Pons (tissue), 1 donor: ENCODE measurements around the gene BCAN.
"Not testable (repeated sequence)": the region's sequence is repeated elsewhere in the genome, so short reads cannot be mapped to it uniquely, and the experiment has no call there.

Source experiments
- DNase-seq: peaks from one replicate; pipeline ENCODE4 v3.0.0-alpha.2; 2016; ENCODE audit warnings: low spot score

The BCAN gene

DNA sequence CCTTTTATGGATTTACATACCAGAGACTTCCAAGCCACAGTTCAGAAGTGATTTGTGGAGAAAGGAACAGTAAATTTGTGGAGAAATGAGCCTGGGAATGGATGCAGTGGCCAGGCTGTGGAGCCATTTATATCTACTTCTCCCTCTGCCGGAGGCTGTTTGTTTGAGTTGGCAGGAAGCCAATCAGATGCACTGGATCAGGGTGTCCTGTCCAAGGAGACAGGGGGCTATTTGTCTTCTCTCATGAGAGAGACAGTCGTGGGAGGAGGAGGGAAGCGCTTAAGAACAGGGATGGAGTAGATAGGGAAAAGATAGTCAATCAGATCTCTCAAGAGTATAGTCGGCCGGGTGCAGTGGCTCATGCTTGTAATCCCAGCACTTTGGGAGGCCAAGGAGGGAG lies 25.5 kb upstream of the BCAN start:
- DNase-seq: peak; percentile 97

DNA sequence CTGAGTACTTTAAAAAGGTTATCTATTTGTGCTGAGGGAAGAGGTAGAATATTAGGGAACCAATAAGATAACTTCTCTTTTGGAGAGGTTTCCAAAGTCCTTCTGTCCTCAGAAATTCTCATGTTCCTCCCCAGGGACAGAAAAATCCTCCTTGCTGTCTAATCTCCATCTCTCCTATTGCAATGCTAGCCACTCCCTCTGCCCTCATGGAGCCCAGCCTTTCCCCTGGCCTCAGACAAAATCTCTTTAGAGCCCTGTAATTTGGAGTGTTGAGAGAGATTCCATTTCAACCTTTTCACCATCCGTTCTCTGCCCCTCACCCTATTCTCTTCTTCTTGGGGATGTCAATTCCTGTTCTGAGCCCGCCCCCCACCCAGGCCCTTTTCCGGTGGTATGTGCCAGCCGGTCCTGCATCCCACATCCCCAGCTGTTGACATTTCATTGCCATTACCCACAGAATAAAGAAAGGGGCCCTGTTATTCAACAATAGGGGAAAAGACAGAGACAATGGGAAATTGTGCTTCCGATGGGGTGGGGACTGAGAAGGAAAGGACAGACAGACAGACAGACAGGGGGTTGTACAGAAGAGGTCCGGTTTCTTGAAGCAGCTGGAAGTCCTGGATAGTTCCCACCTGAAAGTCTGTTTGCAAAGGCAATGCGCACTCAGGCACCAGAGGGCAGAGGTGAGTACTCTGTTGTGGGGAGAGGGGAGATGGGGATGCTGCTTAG lies 22.9 kb upstream of the BCAN start, which contains the start of gene HAPLN2:
TSS of gene HAPLN2 (plus strand) at position 563 of the 729 bp plus-strand sequence. CDS start 4,076 bp downstream, outside the sequence.
- peak; percentile 94 for DNase-seq

DNA sequence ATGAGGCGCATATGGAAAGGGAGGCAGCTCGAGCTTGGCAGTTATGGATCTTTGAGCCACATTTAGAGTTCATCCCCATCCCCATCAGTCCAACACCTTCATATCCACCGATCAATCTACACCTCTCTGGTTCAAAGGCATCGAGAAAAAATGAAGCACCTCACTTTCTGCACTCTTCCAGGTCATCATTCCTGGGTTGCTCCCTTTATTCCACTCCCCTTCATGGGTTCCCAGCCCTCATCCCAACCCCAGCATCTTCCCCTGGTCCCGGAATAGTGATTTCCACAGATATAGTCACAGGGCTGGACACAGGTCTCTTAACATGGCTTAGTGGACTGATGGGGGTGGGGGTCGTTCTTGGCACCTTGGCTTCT lies 22.3 kb upstream of the BCAN start:
- DNase-seq: no peak

DNA sequence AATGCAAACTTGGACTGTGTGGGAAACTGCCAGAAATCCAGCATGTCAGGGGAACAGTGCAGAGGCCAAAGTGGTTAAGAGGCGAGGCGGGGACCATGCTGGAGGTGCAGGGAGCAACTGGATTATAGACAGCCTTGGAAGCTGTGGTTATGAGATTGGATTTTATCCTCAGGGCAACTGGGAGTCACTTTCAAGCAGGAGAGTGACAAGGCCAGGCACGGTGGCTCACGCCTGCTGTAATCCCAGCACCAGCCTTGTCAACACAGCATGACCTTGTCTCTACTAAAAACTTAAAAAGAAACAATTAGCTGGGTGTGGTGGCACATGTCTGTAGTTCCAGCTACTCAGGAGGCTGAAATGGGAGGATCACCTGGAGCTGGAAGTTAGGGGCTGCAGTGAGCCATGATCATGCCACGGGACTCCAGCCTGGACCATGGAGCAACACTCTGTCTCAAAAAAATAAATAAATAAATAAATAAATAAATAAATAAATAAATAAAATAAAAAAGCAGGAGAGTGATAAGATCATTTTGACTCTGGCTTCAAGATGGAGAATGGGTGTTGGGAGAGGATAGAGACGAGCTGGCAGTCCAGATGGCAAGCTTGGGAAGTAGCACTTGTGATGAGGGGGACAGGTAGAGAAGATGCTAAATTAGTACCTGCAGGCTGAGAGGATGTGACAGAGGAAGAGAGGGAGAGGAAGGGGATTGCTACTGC lies 19.2 kb upstream of the BCAN start:
- no peak for DNase-seq

DNA sequence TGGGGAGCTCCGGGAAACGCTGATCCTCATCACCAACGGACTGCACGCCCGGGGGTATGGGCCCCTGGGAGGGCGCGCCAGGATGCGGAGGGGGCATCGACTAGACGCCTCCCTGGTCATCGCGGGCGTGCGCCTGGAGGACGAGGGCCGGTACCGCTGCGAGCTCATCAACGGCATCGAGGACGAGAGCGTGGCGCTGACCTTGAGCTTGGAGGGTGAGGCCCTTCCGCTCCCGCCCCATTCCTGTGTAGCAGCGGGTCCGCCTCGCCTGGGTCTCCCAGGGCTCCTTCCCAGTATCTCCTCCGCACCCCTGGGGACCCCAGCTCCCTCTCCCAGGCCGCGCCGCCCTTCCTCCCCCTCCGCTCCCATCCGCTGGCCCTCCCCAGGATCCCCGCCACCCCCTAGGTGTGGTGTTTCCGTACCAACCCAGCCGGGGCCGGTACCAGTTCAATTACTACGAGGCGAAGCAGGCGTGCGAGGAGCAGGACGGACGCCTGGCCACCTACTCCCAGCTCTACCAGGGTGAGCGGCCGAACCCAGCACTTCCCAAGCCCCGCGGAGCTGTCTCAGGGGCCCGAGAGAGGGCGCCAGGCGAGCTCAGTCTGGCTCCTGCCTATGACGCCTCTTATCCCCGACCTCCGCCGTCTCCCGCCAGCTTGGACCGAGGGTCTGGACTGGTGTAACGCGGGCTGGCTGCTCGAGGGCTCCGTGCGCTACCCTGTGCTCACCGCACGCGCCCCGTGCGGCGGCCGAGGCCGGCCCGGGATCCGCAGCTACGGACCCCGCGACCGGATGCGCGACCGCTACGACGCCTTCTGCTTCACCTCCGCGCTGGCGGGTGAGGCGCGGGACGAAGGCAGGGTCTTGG lies 17.7 kb upstream of the BCAN start:
- no peak for DNase-seq

DNA sequence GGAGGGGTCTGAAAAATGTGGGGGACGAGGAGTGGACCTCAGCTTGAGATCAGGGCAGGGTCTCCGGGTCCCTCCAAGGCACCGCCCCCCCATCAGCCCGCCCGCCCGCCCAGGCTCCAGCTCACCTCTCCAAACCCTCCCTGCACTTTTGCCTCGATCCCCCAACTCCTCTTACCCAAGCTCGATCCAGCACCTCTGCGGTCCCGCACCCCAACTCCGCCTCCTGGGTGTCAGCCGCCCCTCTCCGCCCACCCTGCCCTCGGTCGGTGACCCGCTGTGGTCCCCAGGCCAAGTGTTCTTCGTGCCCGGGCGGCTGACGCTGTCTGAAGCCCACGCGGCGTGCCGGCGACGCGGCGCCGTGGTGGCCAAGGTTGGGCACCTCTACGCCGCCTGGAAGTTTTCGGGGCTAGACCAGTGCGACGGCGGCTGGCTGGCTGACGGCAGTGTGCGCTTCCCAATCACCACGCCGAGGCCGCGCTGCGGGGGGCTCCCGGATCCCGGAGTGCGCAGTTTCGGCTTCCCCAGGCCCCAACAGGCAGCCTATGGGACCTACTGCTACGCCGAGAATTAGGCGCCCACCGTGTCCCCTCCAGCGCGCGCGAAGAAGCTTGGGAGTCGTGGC lies 17.0 kb upstream of the BCAN start:
- no peak for DNase-seq

DNA sequence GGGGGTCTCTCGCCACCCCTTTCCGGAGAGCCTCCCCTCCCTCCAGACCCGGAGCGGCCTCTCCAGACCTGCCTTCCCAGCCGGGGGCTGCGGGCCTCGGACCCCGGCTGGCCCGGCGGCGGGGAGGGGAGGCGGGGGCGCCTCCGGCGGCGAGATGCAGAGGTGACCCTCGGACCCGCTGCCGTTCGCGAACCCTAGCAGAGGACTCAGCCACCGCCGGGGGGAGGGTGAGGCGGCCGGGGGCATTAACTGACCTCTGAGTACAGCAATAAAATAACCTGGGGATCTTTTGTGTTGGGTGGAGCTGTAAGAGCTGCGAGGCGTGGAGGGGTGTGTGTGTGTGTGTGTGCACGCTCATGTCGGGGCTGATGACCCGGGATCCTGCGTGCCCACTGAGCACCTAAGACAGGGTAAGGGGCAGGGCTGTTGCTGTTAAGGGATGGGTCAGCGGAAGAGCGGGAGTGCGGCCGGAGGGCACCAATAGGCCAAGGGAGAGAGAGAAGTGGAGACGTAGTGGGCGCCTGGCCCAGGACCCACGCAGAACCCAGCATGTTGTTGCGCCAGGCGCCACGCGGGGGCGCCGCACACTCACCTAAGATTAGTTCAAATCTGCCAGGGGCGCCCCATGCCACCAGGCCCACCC lies 16.4 kb upstream of the BCAN start:
- peak; percentile 66 for DNase-seq

DNA sequence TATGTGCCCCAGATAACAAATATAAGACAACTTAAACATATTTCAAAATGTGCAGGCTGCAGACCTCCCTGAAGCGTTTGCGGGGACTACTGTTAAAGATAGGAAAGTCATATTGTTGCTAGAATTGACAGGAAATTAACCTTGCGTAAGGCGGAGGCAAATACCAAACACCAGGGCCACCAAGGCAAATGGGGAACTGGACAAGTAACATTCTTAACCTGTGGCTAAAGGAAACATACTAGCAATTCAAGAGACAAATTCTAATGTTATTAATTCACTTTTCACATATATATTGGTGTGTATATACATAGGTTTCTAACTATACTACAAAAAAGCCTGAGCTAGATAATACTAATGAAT lies 15.9 kb upstream of the BCAN start:
- no peak for DNase-seq

DNA sequence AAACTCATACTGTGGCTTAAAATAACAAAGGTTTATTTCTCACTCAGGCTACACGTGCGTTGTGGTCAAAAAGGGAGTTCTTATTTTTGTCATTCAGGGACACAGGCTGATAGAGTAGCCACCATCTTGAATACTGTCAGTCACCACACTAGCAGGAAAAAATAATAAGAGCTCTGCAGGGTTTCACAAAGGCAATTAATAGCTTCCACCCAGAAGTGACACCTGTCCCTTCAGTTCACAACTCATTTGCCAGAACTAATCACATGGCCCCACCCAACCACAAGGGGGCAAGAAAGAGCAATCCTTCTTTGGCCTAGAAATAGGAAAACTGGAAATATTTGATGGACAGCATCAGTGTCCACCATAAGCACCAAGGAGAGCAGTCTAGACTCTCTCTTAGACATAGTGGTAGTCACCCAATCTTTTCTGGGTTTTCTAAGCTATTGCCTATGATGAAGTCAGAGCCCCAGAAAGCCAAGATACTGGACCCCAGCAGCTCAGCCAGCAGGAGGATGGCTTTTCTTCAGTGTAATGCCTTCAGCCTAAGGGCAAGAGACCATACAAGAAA lies 14.5 kb upstream of the BCAN start:
- DNase-seq: peak; percentile 65

DNA sequence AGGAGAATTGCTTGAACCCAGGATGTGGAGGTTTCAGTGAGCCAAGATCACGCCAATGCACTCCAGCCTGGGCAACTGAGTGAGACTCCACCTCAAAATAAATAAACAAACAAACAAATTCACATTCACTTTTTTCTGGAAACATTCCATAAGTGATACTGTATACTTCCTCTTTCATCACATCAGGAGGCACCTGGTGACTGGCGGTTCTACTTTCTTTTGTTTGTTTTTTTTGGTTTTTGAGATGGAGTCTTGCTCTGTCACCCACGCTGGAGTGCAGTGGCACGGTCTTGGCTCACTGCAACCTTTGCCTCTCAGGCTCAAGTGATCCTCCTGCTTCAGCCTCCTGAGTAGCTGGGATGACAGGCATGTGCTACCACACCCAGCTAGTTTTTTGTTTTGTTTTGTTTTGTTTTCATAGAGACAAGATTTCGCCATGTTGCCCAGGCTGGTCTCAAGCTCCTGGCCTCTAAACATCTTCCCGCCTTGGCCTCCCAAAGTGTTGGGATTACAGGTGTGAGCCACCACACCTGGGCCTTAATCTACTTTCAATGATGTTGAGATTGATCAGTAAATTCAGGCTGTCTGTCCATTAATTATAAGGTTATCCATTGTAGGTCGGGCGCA lies 12.0 kb upstream of the BCAN start:
- DNase-seq: no peak

DNA sequence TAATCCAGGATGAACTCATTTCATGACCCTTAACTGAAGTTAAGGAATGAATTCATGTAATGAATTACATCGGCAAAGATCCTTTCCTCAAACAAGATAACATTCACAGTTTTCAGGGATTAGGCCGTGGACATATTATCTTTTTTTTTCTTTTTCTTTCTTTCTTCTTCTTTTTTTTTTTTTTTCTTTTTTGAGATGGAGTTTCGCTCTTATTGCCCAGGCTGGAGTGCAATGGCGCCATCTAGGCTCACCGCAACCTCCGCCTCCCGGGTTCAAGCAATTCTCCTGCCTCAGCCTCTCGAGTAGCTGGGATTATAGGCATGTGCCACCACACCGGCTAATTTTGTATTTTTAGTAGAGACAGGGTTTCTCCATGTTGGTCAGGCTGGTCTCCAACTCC lies 10.8 kb upstream of the BCAN start:
- not testable (repeated sequence) for DNase-seq

DNA sequence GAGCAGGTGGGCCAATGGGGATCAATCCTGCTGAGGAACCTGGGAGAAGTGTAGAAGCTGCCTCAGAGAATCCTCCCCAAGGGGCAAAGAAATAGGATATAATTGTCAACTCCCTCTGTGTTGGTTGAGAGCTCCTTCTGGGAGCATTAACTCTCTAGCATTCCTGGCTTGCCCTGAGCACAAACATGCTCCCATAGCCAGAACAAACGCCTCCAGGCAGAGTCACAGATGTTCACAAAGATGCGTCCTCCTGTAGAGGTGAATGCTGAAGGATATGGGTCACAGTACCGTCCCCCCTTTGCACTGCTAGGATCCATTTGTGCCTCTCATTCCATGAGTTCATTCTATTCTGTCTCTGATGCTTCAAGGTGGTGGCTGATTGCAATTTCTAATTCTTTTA lies 9.6 kb upstream of the BCAN start:
- DNase-seq: no peak

DNA sequence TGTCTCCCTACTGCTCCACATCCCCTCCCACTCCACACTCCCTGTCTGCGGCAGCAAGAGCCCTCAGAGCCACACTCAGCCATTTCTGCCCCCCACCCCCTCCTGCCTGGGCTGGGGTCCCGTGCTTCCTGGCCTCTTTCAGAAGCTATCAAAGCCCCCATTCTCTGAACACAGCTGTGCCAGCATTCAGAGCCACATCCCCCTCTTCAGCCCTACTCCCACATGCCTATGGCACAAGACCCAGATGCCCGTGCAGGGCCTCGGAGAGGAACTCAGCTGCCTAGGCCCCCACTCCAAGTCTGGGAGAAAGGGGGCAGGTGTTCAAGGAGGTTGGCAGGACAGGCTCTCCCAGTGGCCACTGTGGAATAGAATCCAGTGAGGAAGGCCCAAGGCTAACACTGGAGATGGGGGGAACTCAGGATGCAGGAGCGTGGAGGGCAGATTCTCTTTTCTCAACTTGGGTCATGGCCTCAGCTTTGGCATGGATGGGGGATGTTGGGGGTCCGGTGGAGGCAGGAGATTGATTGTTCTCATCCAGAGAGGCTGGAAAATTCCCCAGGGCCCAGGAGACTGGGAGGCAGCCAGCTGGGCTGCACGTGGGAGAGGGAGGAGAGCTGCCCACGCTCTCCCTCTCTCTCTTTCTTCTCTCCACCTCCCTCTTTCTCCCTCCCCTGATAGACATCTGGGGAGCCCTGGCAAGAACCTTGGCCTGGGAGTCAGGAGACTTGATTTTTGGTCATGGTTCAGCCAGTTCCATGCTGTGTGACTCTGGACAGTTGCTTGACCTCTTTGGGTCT lies 3.5 kb upstream of the BCAN start:
- DNase-seq: no peak

DNA sequence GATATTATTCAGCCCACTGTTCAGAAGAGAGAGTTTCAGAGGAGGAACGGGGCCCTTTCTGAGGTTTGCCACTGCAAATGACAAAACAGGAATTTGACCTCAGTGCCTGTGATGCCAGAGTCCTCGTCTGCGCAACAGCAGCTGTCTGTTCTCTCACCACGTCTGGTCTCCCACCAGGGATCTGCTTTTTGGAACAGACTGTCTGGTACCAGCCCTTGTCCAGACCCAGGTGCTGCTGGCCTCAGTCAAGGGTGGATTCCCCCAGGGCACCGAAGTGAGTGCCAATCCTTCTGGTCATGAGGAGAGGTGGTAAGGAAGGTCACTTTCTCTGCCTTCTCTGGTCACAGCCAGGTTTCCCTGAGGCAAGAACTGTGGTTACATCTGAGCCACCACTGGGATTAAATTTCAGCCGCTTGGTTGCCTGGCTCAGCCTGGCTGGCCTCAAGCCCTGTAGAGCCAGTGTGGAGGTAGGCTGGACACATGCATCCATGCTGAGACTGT lies 2.3 kb upstream of the BCAN start:
- DNase-seq: no peak

DNA sequence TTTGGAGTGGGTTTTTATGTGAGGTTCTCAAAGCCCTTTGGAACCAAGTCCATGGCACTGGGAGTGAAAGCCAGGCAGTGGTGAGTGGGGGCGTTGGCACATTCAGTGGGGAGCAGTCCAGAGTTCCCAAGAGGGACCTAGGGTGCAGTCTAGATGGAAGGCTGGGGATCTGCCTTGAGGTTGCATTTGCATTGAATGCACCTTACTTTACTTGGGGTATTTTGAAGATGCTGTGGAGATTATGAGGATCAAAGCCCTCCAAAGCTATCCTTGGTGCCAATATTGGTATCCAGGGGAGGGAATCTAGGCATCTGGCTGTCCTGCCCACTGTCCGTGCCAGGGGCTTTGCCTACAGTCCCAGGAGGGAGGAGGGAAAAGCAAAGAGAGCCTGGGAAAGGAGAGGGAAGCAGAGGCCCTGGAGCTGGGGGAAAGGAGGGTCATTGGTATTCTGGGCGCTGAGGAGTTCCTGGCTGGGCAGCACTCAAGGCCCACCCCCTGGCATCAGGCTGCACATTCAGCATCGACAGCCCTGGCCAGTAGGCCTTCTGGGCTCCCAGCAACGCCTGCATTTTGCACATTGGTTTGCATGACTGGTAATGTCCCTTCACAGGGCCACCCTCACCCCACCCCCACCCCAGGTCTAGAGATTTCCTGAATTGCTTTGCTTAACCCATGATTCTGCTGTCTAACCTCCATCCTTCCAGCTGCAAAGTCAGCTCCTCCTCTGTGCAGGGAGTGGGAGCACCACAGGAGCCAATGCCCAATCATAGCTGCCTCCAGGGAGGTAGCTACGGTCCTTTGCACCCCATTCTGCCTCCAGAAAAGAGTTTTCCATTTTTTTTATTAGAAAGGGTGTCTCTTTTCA lies 843 bp upstream of the BCAN start:
- DNase-seq: peak; percentile 65

DNA sequence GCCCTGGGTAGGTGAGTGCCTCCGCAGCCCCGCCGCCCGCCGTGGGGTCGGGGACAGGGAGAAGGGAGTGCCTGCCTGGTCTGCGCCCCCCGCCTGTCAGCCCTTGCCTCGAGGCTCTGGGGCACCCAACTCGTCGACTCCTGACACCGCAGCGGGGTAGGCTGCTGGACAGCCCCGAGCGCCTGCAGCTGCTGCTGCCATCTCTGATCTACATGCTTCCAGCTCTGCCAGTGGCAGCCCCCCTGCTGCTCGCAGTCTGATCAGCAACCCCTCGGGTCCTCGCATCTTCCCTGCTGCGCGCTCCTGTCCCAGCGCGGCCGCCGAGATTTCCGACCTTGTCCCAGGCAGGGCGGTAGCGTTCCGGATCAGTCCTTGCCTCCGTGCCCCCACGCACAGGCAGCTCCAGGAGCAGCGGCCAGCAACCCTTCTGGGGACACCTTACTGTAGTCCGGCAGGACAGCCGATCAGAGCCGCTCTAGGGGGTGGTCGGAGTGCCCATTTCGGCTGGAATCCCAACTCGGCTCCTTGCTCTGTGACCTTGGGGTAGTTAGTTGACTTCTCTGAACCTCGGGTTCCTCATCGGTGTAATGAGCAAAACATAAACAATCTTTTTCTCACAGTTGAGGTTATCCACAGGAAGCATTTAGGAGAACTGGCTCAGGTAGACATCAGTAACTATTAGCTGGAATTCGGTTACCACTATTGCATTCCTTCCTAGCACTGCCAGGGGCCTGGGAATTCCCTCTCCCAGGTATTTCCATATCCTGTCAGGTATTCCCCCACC lies 540 bp downstream of the BCAN start:
- no peak for DNase-seq

DNA sequence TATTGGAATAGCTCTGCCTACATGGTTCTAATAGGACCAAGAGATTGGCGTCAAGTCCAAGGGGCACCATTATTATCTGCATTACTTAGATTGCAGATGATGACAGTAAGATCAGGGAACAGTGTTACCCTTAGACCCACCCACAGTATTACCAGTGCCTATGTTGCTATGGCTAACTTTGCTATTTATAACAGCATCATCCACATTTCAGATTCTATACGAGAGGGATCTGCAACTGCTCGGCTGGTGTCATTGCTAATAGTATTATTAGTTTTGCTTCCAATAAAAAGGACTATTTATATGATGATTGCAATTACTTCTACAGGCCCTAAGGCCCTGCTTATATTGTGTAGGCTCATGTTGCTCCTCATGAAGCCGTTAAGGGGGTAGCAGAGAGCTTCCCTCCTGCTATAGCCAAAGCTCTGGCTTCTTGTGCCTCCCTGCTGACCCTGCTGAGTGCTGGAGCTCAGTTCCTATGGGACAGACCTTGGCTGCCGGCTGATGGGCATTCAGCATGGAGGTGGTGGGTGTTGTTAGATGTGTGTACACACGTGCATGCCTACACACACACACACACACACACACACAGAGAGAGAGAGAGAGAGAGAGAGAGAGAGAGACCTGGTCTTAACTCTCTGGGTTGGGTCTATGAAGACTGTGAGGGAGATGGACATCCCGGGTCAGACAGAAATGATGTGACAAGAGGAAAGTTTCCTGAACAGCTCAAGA lies 1.3 kb downstream of the BCAN start:
- no peak for DNase-seq

DNA sequence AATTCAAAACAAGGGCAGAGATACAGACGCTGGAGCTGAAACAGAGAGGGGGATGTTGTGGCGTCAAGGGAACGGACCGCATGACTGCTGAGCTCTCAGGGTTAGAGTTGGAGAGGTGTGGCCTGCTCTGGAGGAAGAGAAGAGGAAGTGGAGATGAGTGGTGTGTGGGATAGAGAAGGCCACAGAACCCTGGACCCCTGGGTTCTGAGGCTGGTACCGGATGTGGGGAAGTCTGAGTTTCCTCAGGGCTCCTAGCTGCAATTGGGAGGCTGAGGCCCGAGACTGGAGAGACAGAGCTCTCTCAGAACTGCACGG lies 1.8 kb downstream of the BCAN start:
- DNase-seq: no peak
